Endodermal cell (in vitro differentiated cells): ENCODE results near the gene NAXE. TPM values are rescaled to one million over a fixed set of nuclear protein-coding genes. Genes with fewer than 3 reads are reported as not detected.
"Not testable (repeated sequence)": the region's sequence is repeated elsewhere in the genome, so short reads cannot be mapped to it uniquely, and the experiment has no call there.

ENCODE experiments used
- DNase-seq: peaks from one replicate; pipeline ENCODE4 v3.0.0-alpha.2; 2017
- H3K27ac ChIP-seq: 2 replicates; pipeline ENCODE4 v1.5.1; 2013; ENCODE audit warnings: mild to moderate bottlenecking, low read depth, low read length, moderate library complexity
- H3K27me3 ChIP-seq: 2 replicates; pipeline ENCODE4 v1.6.1; 2013; ENCODE audit warnings: mild to moderate bottlenecking, low read length, moderate library complexity; ENCODE audit not compliant: insufficient read depth, control insufficient read depth, poor library complexity, severe bottlenecking
- H3K36me3 ChIP-seq: 2 replicates; pipeline ENCODE4 v1.7.0; 2013; ENCODE audit warnings: mild to moderate bottlenecking, low read length, moderate library complexity; ENCODE audit not compliant: control insufficient read depth, insufficient read depth
- H3K4me1 ChIP-seq: one replicate; pipeline ENCODE4 v1.7.0; 2013; ENCODE audit warnings: low read length; ENCODE audit not compliant: control insufficient read depth, insufficient read depth
- H3K4me3 ChIP-seq: 2 replicates; pipeline ENCODE4 v1.5.1; 2013; ENCODE audit warnings: mild to moderate bottlenecking, low read length, moderate library complexity
- H3K9ac ChIP-seq: 2 replicates; pipeline ENCODE4 v1.6.1; 2013; ENCODE audit warnings: mild to moderate bottlenecking, low read length, moderate library complexity; ENCODE audit not compliant: poor library complexity, severe bottlenecking; ENCODE audit errors: extremely low read depth
- H3K9me3 ChIP-seq: 2 replicates; pipeline ENCODE4 v1.6.1; 2013; ENCODE audit warnings: mild to moderate bottlenecking, low read length, moderate library complexity; ENCODE audit not compliant: control insufficient read depth
- H3K27ac Mint-ChIP-seq: 2 replicates; pipeline ENCODE4 v1.8.0; 2020; ENCODE audit warnings: mixed read lengths
- H3K27me3 Mint-ChIP-seq: 2 replicates; pipeline ENCODE4 v1.8.0; 2021; ENCODE audit warnings: mild to moderate bottlenecking, mixed read lengths; ENCODE audit not compliant: insufficient read depth
- H3K36me3 Mint-ChIP-seq: 2 replicates; pipeline ENCODE4 v1.8.0; 2020; ENCODE audit warnings: low read depth, mixed read lengths
- H3K4me1 Mint-ChIP-seq: 2 replicates; pipeline ENCODE4 v1.8.0; 2020; ENCODE audit warnings: mixed read lengths
- H3K4me3 Mint-ChIP-seq: 2 replicates; pipeline ENCODE4 v1.8.0; 2020; ENCODE audit warnings: mild to moderate bottlenecking, moderate library complexity, mixed read lengths
- H3K9me3 Mint-ChIP-seq: 2 replicates; pipeline ENCODE4 v1.8.0; 2020; ENCODE audit warnings: mild to moderate bottlenecking, mixed read lengths
- CTCF ChIP-seq: fragments of 200-600 bp; sonication (generic); conservative IDR thresholded peaks from 2 replicates; pipeline ENCODE4 v1.5.0; 2021; ENCODE audit warnings: antibody characterized with exemption, mild to moderate bottlenecking
- WGBS, 2 experiments: methylation state at CpG; one replicate each; pipeline versions ENCODE4 v1.1.5 to v1.1.7; 2013; ENCODE audit warnings: missing lambda C conversion rate in 2 of 2, mixed read lengths in 1 of 2; ENCODE audit not compliant: insufficient coverage in 1 of 2, insufficient read length in 1 of 2; 5-methylcytosine and 5-hydroxymethylcytosine counted together
- total RNA-seq, 2 donors: library from RNA; stranded (reverse); fragmentation: NEBNext Ultra II Directional in 1 of 2; extraction: Animal tissue kit (Norgen Biotek cat#: 25700) in 1 of 2; gene quantifications; 2 replicates in 1 of 2; 3 replicates in 1 of 2; pipeline ENCODE4 v1.2.1, GENCODE V29; 2021

Gene NAXE
- total RNA-seq, 2 donors from 2014 or later: 96.0 to 129 TPM

- H3K4me3 Mint-ChIP-seq: peak within 1 kb of the TSS; percentile 79
- peaks cover 4% of the 10 kb centered on the region for H3K4me1 Mint-ChIP-seq
- DNase-seq: peak; percentile 93
- Histone ChIP-seq H3K9ac (peak within 1 kb of the TSS; percentile 82), H3K36me3 (peaks cover 28% of the 10 kb centered on the region), H3K9me3 (no peaks in the 10 kb centered on the region), H3K27ac (peak within 1 kb of the TSS; percentile 14), H3K4me3 (peak within 1 kb of the TSS; percentile 94), H3K27me3 (no peaks in the 10 kb centered on the region), H3K4me1 (no peaks in the 10 kb centered on the region)
- no peak for TF ChIP-seq CTCF
- H3K9me3 Mint-ChIP-seq: no peaks in the 10 kb centered on the region
- H3K36me3 Mint-ChIP-seq: peaks cover 16% of the 10 kb centered on the region
- H3K27ac Mint-ChIP-seq: peak within 1 kb of the TSS; percentile 94
- H3K27me3 Mint-ChIP-seq: no peaks in the 10 kb centered on the region
- 1 to 2% methylated on average over 23 to 35 of the region's 35 CpGs for WGBS, 2 experiments
These were observed 9.7 kb downstream of the NAXE start, which contains the start of gene GPATCH4 for GRCh38 chr1:156601122-156601830. TSS of gene GPATCH4 (minus strand) at chr1:156601479.

GRCh38 chr1:156601892-156602291 lies 10.3 kb downstream of the NAXE start:
- peaks cover 22% of the 10 kb centered on the region for H3K36me3 ChIP-seq
- Mint-ChIP-seq H3K4me1 (peaks cover 4% of the 10 kb centered on the region), H3K9me3 (no peaks in the 10 kb centered on the region), H3K27ac (peak overlapping the region; percentile 94), H3K27me3 (no peaks in the 10 kb centered on the region), H3K4me3 (peak overlapping the region; percentile 79), H3K36me3 (peaks cover 16% of the 10 kb centered on the region)
- H3K27me3 ChIP-seq: no peaks in the 10 kb centered on the region
- H3K4me1 ChIP-seq: no peaks in the 10 kb centered on the region
- no peaks in the 10 kb centered on the region for H3K9me3 ChIP-seq
- no peak for DNase-seq
- 89 to 90% methylated on average over 12 of the region's 12 CpGs for WGBS, 2 experiments
- no peak for TF ChIP-seq CTCF
- H3K27ac ChIP-seq: peak overlapping the region; percentile 14
- peak overlapping the region; percentile 94 for H3K4me3 ChIP-seq
- H3K9ac ChIP-seq: peak overlapping the region; percentile 82

GRCh38 chr1:156602557-156602993 lies 11.0 kb downstream of the NAXE start:
- no peak overlapping the region for H3K27ac ChIP-seq
- no peaks in the 10 kb centered on the region for H3K9me3 Mint-ChIP-seq
- H3K27ac Mint-ChIP-seq: no peak overlapping the region
- no peaks in the 10 kb centered on the region for H3K9me3 ChIP-seq
- DNase-seq: no peak
- H3K4me1 Mint-ChIP-seq: peaks cover 4% of the 10 kb centered on the region
- peaks cover 12% of the 10 kb centered on the region for H3K36me3 Mint-ChIP-seq
- peak overlapping the region; percentile 79 for H3K4me3 Mint-ChIP-seq
- H3K36me3 ChIP-seq: peaks cover 16% of the 10 kb centered on the region
- no peak overlapping the region for H3K4me3 ChIP-seq
- 34 to 49% methylated on average over 7 to 10 of the region's 10 CpGs for WGBS, 2 experiments
- no peak overlapping the region for H3K9ac ChIP-seq
- H3K4me1 ChIP-seq: no peaks in the 10 kb centered on the region
- H3K27me3 Mint-ChIP-seq: no peaks in the 10 kb centered on the region
- no peaks in the 10 kb centered on the region for H3K27me3 ChIP-seq
- TF ChIP-seq CTCF: peak; percentile 69

GRCh38 chr1:156607344-156607743 lies 15.8 kb downstream of the NAXE start:
- 79% methylated on average over 4 of the region's 4 CpGs; no CpG with 5 or more reads in 1 of the 2 experiments for WGBS, 2 experiments
- DNase-seq, H3K4me3 Mint-ChIP-seq, H3K36me3 Mint-ChIP-seq, H3K27me3 ChIP-seq, H3K27ac ChIP-seq, H3K9me3 Mint-ChIP-seq, H3K4me1 Mint-ChIP-seq, H3K27ac Mint-ChIP-seq, H3K9me3 ChIP-seq, H3K9ac ChIP-seq, H3K36me3 ChIP-seq, H3K27me3 Mint-ChIP-seq, H3K4me1 ChIP-seq, H3K4me3 ChIP-seq: not testable (repeated sequence)
